ENCODE measurements around the gene SPINT2. TPM values are rescaled to one million over a fixed set of nuclear protein-coding genes. Genes with fewer than 3 reads are reported as not detected.
A peak's percentile ranks its signal among the peaks of the same experiment; 100 is the strongest.

The SPINT2 gene, protein sequence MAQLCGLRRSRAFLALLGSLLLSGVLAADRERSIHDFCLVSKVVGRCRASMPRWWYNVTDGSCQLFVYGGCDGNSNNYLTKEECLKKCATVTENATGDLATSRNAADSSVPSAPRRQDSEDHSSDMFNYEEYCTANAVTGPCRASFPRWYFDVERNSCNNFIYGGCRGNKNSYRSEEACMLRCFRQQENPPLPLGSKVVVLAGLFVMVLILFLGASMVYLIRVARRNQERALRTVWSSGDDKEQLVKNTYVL
- 100 to 1,000 TPM; 401 to 505 (median 497) TPM for total RNA-seq

DNA sequence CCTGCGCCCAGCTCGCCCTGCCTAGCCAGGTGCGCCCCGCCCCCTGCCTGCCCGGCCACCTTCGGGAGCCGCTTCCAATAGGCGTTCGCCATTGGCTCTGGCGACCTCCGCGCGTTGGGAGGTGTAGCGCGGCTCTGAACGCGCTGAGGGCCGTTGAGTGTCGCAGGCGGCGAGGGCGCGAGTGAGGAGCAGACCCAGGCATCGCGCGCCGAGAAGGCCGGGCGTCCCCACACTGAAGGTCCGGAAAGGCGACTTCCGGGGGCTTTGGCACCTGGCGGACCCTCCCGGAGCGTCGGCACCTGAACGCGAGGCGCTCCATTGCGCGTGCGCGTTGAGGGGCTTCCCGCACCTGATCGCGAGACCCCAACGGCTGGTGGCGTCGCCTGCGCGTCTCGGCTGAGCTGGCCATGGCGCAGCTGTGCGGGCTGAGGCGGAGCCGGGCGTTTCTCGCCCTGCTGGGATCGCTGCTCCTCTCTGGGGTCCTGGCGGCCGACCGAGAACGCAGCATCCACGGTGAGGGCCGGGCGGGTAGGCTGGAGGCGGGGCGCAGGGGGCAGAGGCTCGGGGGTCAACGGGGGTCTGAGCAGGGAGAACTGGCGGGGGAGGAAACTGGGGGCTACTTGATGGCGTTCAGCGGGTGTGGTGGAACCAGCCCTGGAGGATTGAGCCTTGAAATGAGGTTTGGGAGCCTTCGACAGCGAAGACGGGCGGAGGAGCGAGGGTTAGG is at the start of gene SPINT2:
SPINT2 (plus strand) TSS at position 88 of the 727 bp plus-strand sequence; CDS start at position 408, 320 bp downstream.
- 4 to 31% methylated on average over 11 to 46 of the region's 78 CpGs for WGBS, 2 donors
- intact Hi-C loops (cut with DNase I; ENCODE audit: low total_unique reads), result no loop called here
- DNase-seq (ENCODE audit: low spot score in 2 of 2), result peak in 1 of 2 donors; percentile 95
- TF ChIP-seq, protein P1, sequence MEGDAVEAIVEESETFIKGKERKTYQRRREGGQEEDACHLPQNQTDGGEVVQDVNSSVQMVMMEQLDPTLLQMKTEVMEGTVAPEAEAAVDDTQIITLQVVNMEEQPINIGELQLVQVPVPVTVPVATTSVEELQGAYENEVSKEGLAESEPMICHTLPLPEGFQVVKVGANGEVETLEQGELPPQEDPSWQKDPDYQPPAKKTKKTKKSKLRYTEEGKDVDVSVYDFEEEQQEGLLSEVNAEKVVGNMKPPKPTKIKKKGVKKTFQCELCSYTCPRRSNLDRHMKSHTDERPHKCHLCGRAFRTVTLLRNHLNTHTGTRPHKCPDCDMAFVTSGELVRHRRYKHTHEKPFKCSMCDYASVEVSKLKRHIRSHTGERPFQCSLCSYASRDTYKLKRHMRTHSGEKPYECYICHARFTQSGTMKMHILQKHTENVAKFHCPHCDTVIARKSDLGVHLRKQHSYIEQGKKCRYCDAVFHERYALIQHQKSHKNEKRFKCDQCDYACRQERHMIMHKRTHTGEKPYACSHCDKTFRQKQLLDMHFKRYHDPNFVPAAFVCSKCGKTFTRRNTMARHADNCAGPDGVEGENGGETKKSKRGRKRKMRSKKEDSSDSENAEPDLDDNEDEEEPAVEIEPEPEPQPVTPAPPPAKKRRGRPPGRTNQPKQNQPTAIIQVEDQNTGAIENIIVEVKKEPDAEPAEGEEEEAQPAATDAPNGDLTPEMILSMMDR (IDR thresholded peaks at IDR 0.05), result no peak
- TF ChIP-seq POLR2A (IDR thresholded peaks at IDR 0.05), result no peak
- H3K4me3 ChIP-seq (ENCODE audit: low read depth, poor library complexity, severe bottlenecking), result peak within 1 kb of the TSS; percentile 49

DNA sequence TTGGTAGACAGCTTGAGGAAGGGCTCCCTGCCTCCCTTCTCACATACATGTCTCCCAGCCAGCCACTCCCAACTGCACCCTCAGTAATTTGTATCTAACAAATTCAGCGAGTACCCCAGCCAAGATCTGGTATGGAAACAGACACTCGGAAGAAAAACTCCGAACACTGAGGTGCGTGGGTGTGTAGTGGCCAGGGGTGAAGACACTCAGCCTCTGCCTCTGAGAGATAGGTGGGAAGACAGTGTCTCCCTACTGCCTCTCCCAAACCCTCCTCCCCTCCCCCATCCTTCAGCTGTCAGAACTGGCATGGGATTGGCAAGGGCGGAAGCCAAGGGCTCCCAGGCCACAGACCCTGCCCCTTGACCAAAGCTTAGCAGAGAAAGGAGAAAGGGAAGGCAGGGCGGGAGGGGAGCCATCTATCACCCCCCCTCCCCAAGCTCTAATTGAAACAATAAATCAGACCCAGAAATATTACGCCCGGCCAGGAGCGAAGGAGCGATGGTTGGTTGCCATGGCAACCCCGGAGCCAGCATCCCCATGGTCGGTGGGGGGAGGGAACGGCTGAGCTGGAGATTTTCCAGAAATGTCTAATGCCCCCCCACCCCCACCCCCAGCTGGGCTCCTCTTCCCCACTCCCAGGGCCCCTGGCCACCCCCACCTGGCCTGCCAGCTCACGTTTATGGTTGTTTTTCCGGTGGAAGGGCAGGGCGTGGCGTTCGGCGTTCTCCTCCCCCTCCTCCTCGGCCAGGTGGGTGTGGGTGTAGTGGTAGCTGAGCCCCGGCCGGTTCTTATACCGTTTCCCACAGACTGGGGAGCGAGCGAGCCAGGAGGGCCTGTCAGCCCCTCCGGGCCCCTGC is 47.4 kb upstream of the SPINT2 start:
- intact Hi-C loops (cut with DNase I; ENCODE audit: low total_unique reads), result no loop called here
- H3K4me3 ChIP-seq (ENCODE audit: low read depth, poor library complexity, severe bottlenecking), result no peak overlapping the region
- DNase-seq (ENCODE audit: low spot score in 2 of 2), result no peak
- TF ChIP-seq, protein P1 (IDR thresholded peaks at IDR 0.05), result no peak
- no peak for TF ChIP-seq POLR2A (IDR thresholded peaks at IDR 0.05)
- WGBS, 2 donors, result 31 to 35% methylated on average over 25 to 26 of the region's 26 CpGs

DNA sequence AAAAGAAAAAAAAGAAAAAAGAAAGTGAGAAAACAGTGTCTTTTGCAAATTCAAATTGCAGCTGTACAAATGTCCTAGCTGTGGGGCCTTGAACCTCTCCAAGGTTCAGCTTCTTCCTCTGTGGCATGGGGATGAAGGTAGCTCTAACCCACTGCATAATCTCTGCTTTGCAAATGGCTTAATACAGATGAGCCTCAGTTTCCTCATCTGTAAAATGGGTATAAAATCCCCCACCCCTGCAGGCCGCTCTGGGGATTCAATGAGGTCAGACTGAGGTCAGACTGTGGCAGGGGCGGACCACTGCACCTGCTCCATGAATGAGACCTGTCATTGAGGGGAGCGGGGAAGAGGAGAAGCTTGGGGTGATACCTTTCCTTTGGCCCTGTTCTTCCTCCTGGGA is 46.2 kb upstream of the SPINT2 start:
- intact Hi-C loops (cut with DNase I; ENCODE audit: low total_unique reads), result no loop called here
- no peak for DNase-seq (ENCODE audit: low spot score in 2 of 2)
- no peak for TF ChIP-seq POLR2A (IDR thresholded peaks at IDR 0.05)
- TF ChIP-seq, protein P1 (IDR thresholded peaks at IDR 0.05), result no peak
- H3K4me3 ChIP-seq (ENCODE audit: low read depth, poor library complexity, severe bottlenecking), result no peak overlapping the region
- WGBS, 2 donors, result 95 to 97% methylated on average over 3 of the region's 3 CpGs

DNA sequence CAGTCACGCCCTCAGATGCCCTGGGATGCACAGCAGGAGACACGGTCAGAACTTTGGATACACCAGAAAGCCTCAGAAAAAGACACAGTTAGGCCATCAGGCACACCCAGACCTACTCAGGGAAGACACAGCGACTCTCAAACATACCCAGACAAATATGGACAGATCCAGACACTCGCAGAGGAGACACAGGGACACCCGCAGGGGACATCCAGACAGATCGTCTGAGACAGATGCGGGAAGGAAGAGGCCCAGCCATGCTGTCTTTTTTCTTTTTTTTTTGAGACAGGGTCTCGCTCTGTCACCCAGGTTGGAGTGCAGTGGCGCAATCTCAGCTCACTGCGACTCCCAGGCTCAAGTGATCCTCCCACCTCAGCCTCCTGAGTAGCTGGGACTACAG is 45.2 kb upstream of the SPINT2 start:
- WGBS, 2 donors, result 86 to 91% methylated on average over 10 of the region's 10 CpGs
- H3K4me3 ChIP-seq (ENCODE audit: low read depth, poor library complexity, severe bottlenecking), result no peak overlapping the region
- DNase-seq (ENCODE audit: low spot score in 2 of 2), result no peak
- intact Hi-C loops (cut with DNase I; ENCODE audit: low total_unique reads), result no loop called here
- no peak for TF ChIP-seq POLR2A (IDR thresholded peaks at IDR 0.05)
- TF ChIP-seq, protein P1 (IDR thresholded peaks at IDR 0.05), result no peak

DNA sequence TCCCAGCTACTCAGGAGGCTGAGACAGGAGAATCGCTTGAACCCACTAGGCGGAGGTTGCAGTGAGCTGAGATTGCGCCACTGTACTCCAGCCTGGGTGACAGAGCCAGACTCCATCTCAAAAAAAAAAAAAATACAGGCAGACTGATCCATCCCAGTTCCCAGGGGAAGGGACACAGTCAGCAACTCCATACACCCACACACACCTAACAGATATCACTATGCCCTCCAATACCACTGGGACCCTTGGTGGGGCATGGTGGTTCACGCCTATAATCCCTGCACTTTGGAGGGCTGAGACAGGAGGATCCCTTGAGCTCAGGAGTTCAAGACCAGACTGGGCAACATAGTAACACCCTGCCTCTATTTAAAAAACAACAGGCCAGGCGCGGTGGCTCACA is 43.0 kb upstream of the SPINT2 start:
- 93 to 97% methylated on average over 6 of the region's 6 CpGs for WGBS, 2 donors
- intact Hi-C loops (cut with DNase I; ENCODE audit: low total_unique reads), result loop anchor here (10.0 kb wide), 2 partner anchors 77 to 317 kb away; partner anchors contain the start of genes SIPA1L3 and WDR87
- TF ChIP-seq, protein P1 (IDR thresholded peaks at IDR 0.05), result no peak
- TF ChIP-seq POLR2A (IDR thresholded peaks at IDR 0.05), result no peak
- no peak overlapping the region for H3K4me3 ChIP-seq (ENCODE audit: low read depth, poor library complexity, severe bottlenecking)
- DNase-seq (ENCODE audit: low spot score in 2 of 2), result no peak
